ENCODE results near the gene IFNA10. TPM values are rescaled to one million over a fixed set of nuclear protein-coding genes. Genes with fewer than 3 reads are reported as not detected.
"Not testable (repeated sequence)": the region's sequence is repeated elsewhere in the genome, so short reads cannot be mapped to it uniquely, and the experiment has no call there.

Gene IFNA10
- total RNA-seq, 1 donor from 2014 or later: not detected

DNA sequence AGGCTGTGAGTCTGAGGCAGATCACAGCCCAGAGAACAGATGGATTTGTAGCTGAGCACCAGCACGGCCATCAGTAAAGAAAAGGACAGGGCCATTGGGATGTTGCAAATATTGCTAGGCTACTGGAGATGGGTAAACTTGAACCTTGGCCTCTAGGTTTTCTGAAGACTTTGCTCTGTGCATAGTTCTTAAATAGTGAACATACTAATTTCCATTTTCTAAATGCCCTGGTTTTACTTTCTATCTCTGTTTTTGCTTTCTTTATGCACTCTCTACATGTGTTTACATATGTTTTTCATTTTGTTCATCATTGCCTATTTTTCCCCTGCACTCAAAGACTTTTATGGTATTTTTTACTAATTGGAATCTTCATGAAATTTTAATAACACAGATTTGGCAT is 10.3 kb upstream of the IFNA10 start, which contains the start of gene IFNA16:
Gene IFNA16, minus strand, starts transcription at position 101 of the 400 bp plus-strand sequence. Its CDS starts 6 bp downstream, at position 95.
- H3K9me3 Mint-ChIP-seq; DNase-seq (ENCODE audit: low spot score); H3K36me3 Mint-ChIP-seq (ENCODE audit: low read depth); intact Hi-C loops (cut with micrococcal nuclease); H3K4me1 Mint-ChIP-seq (ENCODE audit: low read depth); H3K27ac Mint-ChIP-seq; H3K4me3 Mint-ChIP-seq: not testable (repeated sequence)
- H3K27me3 Mint-ChIP-seq (ENCODE audit: insufficient read depth): peaks cover 33% of the 10 kb centered on the region

DNA sequence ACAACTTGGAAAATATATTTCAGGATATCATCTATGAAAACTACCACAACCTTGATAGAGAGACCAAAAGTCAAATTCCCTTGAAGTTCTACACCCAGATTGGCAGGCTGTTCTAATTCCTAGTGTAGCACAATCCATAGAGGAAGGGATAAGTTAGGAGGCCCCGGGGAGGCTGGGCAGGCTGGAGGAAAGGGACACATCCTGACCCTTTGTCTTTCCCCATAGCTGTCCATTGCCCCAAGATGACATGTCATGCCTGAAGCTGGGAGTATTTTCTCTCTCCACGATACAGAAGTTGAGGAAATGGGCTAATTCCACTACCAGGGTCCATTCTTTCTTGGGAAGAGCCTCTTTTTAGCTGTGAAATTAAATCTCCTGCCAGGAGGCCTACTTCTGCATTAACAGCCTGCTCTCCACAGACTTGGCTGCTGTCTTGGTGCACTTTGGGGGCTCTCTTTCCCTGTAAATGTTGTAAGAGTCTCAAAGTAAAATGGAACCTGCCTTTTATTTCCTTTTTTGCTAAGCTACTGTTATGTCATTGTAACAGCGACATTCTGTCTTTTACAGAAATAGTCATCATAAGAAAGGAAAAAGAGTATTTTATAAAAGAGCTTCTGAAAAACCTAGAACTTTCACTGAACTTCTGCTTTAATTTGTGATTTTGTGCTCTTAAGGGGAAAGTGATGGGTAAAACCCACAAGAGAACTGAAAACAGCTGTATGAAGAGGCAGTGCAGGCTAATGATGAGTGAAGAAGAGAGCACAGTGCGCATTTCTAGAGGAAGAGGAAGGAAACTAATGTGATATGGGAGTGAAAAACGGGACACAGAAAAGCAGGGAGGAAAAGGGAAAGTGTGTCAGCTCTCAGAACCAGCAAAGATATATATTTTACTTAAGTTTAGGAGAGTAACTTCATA is 6.7 kb upstream of the IFNA10 start:
- DNase-seq (ENCODE audit: low spot score); H3K36me3 Mint-ChIP-seq (ENCODE audit: low read depth); H3K4me1 Mint-ChIP-seq (ENCODE audit: low read depth); H3K27ac Mint-ChIP-seq; intact Hi-C loops (cut with micrococcal nuclease); H3K9me3 Mint-ChIP-seq; H3K4me3 Mint-ChIP-seq: not testable (repeated sequence)
- peaks cover 30% of the 10 kb centered on the region for H3K27me3 Mint-ChIP-seq (ENCODE audit: insufficient read depth)

DNA sequence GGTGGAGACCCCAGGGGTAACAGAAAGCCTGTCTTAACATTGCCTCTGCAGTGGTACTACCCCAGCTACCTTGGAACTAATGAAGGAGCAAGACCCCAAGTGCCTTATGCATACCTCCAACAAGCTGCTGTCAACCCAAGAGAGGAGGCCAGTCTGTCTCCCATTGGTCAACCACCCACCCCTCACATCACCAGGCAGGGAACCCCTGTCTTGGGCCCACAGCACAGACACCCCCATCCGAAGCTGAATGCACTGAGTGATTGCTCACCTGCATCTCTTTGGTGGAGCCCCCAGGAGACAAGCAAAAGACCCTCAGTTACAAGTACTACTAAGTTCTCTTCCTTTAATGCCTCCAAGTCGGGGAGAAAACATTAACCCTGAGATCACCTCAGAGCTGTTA is 5.2 kb upstream of the IFNA10 start:
- DNase-seq (ENCODE audit: low spot score); H3K4me1 Mint-ChIP-seq (ENCODE audit: low read depth); H3K36me3 Mint-ChIP-seq (ENCODE audit: low read depth); H3K27ac Mint-ChIP-seq; H3K4me3 Mint-ChIP-seq; H3K9me3 Mint-ChIP-seq; intact Hi-C loops (cut with micrococcal nuclease): not testable (repeated sequence)
- peaks cover 20% of the 10 kb centered on the region for H3K27me3 Mint-ChIP-seq (ENCODE audit: insufficient read depth)

- DNase-seq (ENCODE audit: low spot score); H3K36me3 Mint-ChIP-seq (ENCODE audit: low read depth); H3K9me3 Mint-ChIP-seq; H3K4me3 Mint-ChIP-seq; intact Hi-C loops (cut with micrococcal nuclease); H3K4me1 Mint-ChIP-seq (ENCODE audit: low read depth); H3K27ac Mint-ChIP-seq: not testable (repeated sequence)
- peaks cover 15% of the 10 kb centered on the region for H3K27me3 Mint-ChIP-seq (ENCODE audit: insufficient read depth)
Measured at GRCh38 chr9:21210782-21211181, 3.8 kb upstream of the IFNA10 start.

DNA sequence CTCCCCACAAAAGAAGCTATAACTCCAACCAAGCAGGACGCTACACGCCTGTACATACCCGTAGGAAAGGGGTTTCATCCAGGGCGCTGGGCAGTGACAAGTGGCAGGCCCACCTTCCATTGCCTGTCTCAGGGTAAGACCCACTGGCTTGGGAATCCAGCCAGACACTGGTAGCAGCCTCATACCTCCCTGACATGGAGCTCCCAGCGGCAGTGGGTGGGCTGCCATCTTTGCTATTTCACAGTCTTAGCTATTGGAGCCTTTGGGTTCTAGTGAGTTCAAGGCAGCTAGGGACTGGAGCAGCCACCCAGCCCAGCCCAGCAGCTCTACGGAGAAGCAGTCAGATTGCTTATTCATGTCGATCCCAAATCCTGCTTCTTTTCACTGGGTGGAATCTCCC is 3.4 kb upstream of the IFNA10 start:
- intact Hi-C loops (cut with micrococcal nuclease): no loop called here
- Mint-ChIP-seq H3K27me3 (ENCODE audit: insufficient read depth) (peaks cover 15% of the 10 kb centered on the region), H3K36me3 (ENCODE audit: low read depth) (no peaks in the 10 kb centered on the region), H3K4me1 (ENCODE audit: low read depth) (no peaks in the 10 kb centered on the region), H3K9me3 (no peaks in the 10 kb centered on the region), H3K4me3 (no peak overlapping the region), H3K27ac (no peak overlapping the region)
- no peak for DNase-seq (ENCODE audit: low spot score)

DNA sequence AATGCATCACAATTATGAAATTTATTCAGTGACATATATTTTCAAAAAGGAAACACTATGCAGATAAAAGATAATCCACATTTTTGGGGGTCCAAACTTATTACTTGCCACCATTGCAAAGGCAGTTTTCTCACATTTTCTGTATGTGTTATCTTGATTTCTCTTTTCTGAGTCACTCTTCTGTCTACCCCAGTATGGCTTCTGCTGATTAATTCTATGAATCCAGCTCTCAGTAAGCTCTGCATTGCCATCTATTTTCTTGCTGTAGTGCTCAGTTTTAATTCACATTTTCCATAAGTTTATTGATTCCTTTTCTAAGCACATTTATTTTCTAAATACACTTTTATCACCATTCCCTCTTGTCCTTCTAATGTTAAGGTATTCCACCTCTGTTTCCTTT is 1.7 kb downstream of the IFNA10 start:
- intact Hi-C loops (cut with micrococcal nuclease): no loop called here
- no peak for DNase-seq (ENCODE audit: low spot score)
- no peaks in the 10 kb centered on the region for H3K4me1 Mint-ChIP-seq (ENCODE audit: low read depth)
- peaks cover 25% of the 10 kb centered on the region for H3K27me3 Mint-ChIP-seq (ENCODE audit: insufficient read depth)
- no peaks in the 10 kb centered on the region for H3K9me3 Mint-ChIP-seq
- H3K27ac Mint-ChIP-seq: no peak overlapping the region
- H3K4me3 Mint-ChIP-seq: no peak overlapping the region
- peaks cover 1% of the 10 kb centered on the region for H3K36me3 Mint-ChIP-seq (ENCODE audit: low read depth)

GRCh38 chr9:21202105-21202504 is 4.8 kb downstream of the IFNA10 start, which contains the start of gene IFNA7:
Gene IFNA7, minus strand, starts transcription at chr9:21202205. Its CDS starts 40 bp downstream, at chr9:21202165.
- H3K9me3 Mint-ChIP-seq; intact Hi-C loops (cut with micrococcal nuclease): not testable (repeated sequence)

DNA sequence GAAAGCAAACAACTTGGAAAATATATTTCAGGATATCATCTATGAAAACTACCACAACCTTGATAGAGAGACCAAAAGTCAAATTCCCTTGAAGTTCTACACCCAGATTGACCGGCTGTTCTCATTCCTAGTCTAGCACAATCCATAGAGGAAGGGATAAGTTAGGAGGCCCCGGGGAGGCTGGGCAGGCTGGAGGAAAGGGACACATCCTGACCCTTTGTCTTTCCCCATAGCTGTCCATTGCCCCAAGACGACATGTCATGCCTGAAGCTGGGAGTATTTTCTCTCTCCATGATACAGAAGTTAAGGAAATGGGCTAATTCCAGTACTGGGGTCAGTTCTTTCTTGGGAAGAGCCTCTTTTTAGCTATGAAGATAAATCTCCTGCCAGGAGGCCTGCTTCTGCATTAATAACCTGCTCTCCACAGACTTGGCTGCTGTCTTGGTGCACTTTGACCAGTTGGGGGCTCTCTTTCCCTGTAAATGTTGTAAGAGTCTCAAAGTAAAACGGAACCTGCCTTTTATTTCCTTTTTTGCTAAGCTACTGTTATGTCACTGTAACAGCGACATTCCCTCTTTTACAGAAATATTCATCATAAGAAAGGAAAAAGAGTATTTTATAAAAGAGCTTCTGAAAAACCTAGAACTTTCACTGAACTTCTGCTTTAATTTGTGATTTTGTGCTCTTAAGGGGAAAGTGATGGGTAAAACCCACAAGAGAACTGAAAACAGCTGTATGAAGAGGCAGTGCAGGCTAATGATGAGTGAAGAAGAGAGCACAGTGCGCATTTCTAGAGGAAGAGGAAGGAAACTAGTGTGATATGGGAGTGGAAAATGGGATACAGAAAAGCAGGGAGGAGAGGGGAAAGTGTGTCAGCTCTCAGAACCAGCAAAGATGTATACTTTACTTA is 11.8 kb downstream of the IFNA10 start:
- H3K27ac Mint-ChIP-seq; H3K4me1 Mint-ChIP-seq (ENCODE audit: low read depth); H3K4me3 Mint-ChIP-seq; H3K36me3 Mint-ChIP-seq (ENCODE audit: low read depth); H3K9me3 Mint-ChIP-seq: not testable (repeated sequence)
- DNase-seq (ENCODE audit: low spot score): peak; percentile 22
- H3K27me3 Mint-ChIP-seq (ENCODE audit: insufficient read depth): peaks cover 17% of the 10 kb centered on the region
- intact Hi-C loops (cut with micrococcal nuclease): loop anchor here (1.0 to 10.0 kb wide), 3 partner anchors 132 to 594 kb away; no protein-coding TSS in a partner anchor

More at GRCh38 chr9:21202105-21202504, 4.8 kb downstream of the IFNA10 start, which contains the start of gene IFNA7:
- H3K36me3 Mint-ChIP-seq (ENCODE audit: low read depth); H3K4me3 Mint-ChIP-seq; H3K27ac Mint-ChIP-seq; H3K4me1 Mint-ChIP-seq (ENCODE audit: low read depth); DNase-seq (ENCODE audit: low spot score): not testable (repeated sequence)
- H3K27me3 Mint-ChIP-seq (ENCODE audit: insufficient read depth): peaks cover 28% of the 10 kb centered on the region

- H3K27ac Mint-ChIP-seq; H3K36me3 Mint-ChIP-seq (ENCODE audit: low read depth); H3K4me3 Mint-ChIP-seq; H3K4me1 Mint-ChIP-seq (ENCODE audit: low read depth); H3K9me3 Mint-ChIP-seq; intact Hi-C loops (cut with micrococcal nuclease); DNase-seq (ENCODE audit: low spot score): not testable (repeated sequence)
- peaks cover 16% of the 10 kb centered on the region for H3K27me3 Mint-ChIP-seq (ENCODE audit: insufficient read depth)
Measured at GRCh38 chr9:21187487-21187886, 19.5 kb downstream of the IFNA10 start, which contains the start of gene IFNA4. Gene IFNA4, minus strand, starts transcription at chr9:21187587. Its CDS starts 56 bp downstream, at chr9:21187531.

DNA sequence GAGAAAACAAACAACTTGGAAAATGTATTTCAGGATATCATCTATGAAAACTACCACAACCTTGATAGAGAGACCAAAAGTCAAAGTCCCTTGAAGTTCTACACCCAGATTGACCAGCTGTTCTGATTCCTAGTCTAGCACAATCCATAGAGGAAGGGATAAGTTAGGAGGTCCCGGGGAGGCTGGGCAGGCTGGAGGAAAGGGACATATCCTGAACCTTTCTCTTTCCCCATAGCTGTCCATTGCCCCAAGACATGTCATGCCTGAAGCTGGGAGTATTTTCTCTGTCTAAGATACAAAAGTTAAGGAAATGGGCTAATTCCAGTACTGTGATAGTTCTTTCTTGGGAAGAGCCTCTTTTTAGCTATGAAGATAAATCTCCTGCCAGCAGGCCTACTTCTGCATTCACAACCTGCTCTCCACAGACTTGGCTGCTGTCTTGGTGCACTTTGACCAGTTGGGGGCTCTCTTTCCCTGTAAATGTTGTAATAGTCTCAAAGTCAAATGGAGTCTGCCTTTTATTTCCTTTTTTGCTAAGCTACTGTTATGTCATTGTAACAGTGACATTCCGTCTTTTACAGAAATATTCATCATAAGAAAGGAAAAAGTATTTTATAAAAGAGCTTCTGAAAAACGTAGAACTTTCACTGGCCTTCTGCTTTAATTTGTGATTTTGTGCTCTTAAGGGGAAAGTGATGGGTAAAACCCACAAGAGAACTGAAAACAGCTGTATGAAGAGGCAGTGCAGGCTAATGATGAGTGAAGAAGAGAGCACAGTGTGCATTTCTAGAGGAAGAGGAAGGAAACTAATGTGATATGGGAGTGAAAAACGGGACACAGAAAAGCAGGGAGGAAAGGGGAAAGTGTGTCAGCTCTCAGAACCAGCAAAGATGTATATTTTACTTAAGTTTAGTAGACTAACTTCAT is 23.9 kb downstream of the IFNA10 start:
- H3K27ac Mint-ChIP-seq; H3K27me3 Mint-ChIP-seq (ENCODE audit: insufficient read depth); intact Hi-C loops (cut with micrococcal nuclease); H3K4me1 Mint-ChIP-seq (ENCODE audit: low read depth); H3K9me3 Mint-ChIP-seq; DNase-seq (ENCODE audit: low spot score); H3K4me3 Mint-ChIP-seq; H3K36me3 Mint-ChIP-seq (ENCODE audit: low read depth): not testable (repeated sequence)

DNA sequence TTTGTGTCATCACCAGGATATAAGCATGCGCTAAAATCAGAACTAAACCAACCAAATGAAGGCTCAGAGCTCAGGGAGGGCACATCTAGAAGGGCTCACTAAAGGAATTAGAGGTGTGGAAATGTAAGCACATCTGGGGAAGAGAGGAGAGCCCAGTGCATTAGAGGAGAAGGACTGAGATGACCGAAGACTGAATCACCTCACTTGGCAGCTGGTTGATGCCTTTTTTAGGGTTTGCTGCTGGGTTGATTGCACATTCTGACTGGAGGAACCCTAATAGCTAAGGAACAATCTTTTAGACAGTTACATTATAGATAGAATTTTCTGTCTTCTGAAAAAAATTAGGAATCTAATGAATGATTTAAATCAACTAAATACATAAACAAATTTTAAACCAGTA is 32.3 kb downstream of the IFNA10 start:
- intact Hi-C loops (cut with micrococcal nuclease): no loop called here
- H3K4me1 Mint-ChIP-seq (ENCODE audit: low read depth): no peaks in the 10 kb centered on the region
- H3K9me3 Mint-ChIP-seq: no peaks in the 10 kb centered on the region
- H3K27me3 Mint-ChIP-seq (ENCODE audit: insufficient read depth): peaks cover 33% of the 10 kb centered on the region
- H3K36me3 Mint-ChIP-seq (ENCODE audit: low read depth): no peaks in the 10 kb centered on the region
- DNase-seq (ENCODE audit: low spot score): no peak
- H3K4me3 Mint-ChIP-seq: no peak overlapping the region
- H3K27ac Mint-ChIP-seq: no peak overlapping the region

- intact Hi-C loops (cut with micrococcal nuclease): no loop called here
- no peaks in the 10 kb centered on the region for H3K36me3 Mint-ChIP-seq (ENCODE audit: low read depth)
- H3K4me1 Mint-ChIP-seq (ENCODE audit: low read depth): no peaks in the 10 kb centered on the region
- no peak overlapping the region for H3K4me3 Mint-ChIP-seq
- peaks cover 44% of the 10 kb centered on the region for H3K27me3 Mint-ChIP-seq (ENCODE audit: insufficient read depth)
- H3K9me3 Mint-ChIP-seq: no peaks in the 10 kb centered on the region
- DNase-seq (ENCODE audit: low spot score): no peak
- no peak overlapping the region for H3K27ac Mint-ChIP-seq
Measured at GRCh38 chr9:21172156-21172555, 34.8 kb downstream of the IFNA10 start.
